HG03095 (cell line): Measurements from ENCODE around the gene MICAL3.
"Not testable (repeated sequence)": the region's sequence is repeated elsewhere in the genome, so short reads cannot be mapped to it uniquely, and the experiment has no call there.

Source experiments
- ATAC-seq: cut with Tn5 transposase; IDR thresholded peaks from one replicate; pipeline ENCODE4 v1.9.1; 2021; ENCODE audit warnings: moderate library complexity; ENCODE audit not compliant: unreplicated experiment

Gene MICAL3

DNA sequence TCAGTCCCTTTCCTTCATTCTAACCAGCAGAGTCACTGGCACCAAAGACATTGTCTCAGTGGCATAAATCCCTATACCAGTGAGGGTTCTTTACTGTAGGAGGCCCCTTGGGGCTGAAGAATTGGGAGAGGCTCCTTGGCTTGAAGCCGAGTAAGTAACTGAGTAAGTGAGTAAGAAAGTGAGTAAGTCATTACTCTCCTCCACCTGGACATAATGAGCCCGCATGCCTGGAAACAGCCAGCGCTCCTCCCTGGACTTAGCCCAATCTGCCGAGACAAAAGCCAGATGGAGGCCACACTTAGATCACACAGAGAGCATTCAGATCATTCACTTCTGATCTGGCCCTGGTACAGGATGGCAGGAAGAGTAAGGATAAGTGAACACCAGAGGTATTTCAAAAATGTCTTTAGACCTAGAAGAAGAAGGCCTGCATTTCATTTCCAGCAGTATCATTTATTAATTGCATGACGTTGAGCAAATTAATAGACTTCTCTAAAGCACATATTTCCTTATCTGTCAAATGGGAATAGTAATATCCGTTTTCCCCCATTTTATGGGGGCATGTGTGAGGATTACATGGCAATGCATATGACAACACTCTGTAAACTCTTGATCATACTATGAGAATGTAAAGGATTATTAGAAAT, 8.2 kb upstream of the MICAL3 start:
- no peak for ATAC-seq

DNA sequence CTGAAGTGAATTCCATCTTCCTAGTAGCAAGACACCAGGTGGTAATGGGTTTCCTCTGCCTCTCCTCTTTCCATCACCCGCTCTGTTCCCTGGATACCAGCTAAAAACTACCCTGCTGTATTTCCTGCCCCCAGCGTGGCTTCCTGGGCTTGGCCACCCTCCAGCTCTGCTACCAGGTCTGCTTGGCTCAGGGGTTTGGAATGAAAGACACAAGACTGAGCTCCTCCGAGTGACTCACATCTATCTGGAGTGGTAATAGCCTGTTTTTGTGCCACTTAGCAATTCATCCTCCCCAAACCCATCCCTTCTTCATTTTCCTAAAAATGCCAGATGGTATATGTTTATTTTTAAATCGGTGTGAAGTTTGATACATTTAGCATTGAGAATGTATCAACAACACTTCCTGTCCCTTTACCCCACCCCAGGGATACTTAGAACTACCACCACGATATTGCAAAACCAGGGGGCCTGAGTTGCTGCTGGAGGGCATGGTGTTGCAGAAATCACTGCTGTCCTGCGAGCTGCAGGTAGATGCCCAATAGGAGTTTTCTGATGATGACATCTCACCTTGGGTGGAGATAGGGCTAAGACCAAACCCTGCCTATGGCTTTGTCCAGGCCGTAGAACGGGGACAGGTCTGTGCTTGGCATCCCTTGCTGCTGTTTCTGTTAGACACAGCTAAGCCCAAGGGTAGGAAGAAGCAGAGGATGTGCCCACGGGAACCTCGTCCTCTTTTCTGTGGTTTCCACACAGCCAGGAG, 7.5 kb upstream of the MICAL3 start:
- no peak for ATAC-seq

- no peak for ATAC-seq
These were observed 5.4 kb upstream of the MICAL3 start for GRCh38 chr22:18029686-18030267.

DNA sequence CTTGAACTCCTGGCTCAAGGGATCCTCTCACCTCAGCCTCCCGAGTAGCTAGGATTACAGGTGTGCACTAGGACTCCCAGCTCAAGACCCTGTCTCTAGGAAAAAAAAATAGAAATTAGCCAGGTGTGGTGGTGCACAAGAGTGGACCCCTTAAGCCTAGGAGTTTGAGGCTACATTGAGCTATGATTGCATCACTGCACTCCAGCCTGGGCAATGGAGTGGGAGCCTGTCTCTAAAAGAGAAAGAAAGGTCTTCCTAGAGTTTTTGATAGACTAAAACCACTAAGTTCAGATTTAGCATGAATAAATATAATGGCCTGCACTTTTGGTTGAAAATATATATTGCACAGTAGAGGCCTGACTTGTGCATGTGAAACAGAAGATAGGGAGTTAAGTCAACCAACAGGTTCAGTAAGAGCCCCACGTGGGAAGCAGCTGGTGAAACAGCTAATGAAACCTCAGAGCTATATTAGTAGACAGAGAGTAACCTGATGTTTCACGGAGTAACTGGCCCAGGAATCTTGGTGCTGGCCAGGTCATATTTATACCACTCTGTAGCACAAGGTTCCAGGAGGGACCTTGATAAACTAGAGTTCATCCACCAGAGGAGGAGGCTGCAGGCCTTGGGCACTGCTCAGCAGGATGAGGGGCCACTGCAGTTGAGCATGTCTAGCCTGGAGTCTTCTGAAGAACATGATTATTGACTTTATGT, 4.6 kb upstream of the MICAL3 start:
- no peak for ATAC-seq

GRCh38 chr22:18025898-18026297, 1.5 kb upstream of the MICAL3 start:
- ATAC-seq = not testable (repeated sequence)

GRCh38 chr22:18024956-18025720, 777 bp upstream of the MICAL3 start:
- ATAC-seq = no peak

DNA sequence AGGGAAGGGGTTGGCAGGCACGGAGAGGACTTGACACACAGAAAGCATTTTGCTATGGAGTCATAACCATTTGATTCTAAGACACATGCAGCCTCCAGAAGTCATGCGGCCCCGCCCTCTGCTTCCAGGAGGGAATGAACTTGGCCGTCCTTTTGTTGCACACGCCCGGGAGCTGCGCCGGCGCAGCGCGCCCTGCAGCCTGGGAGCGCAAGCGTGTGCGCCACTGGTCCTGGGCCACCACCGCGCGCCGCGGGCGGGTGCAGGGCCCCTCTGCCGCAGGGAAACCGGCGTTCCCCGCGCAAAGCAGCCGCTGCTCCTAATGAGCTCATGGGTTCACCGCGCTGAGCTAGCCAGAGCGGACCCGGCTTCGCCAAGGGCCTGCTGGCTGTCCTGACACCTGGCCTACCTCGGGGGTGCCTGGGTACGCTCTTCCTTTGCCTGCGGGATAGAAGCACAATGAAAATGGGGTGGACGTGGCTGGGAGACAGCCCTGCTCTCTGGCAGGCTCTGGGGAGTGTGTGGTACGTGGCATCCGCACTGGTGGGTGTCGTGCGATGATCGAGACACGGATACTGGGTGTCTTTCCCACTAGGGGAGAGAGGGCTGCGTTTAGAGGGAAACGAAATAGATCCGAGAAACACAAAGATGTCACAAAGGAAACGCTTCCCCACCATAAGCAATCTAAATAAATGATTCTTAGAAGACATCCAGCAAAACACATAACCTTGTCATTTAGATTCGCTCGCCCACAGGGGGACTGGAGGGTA, 669 bp downstream of the MICAL3 start:
- ATAC-seq = no peak

DNA sequence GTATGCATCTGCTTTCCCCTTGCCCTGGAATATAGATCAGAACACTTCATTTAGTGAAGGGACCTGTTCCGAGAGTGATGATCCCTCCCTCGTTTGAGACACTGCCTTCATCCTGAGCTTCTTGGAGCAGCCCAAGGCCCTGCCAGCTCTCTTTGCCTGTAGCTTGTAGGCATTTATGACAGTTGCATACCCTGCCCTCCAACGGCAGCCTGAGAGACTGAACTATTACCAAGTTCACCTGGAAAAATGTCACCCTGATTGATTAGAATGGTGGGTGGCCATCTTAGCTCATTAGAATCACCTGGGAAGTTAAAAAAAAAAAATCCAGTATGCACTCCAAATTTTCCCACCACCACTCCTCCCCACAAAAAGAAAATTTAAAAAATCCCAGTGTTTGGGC, 1.5 kb downstream of the MICAL3 start:
- ATAC-seq = no peak

GRCh38 chr22:18021431-18021830, 2.9 kb downstream of the MICAL3 start:
- no peak for ATAC-seq

GRCh38 chr22:18020743-18021142, 3.6 kb downstream of the MICAL3 start:
- ATAC-seq = not testable (repeated sequence)

GRCh38 chr22:18013947-18014346, 10.4 kb downstream of the MICAL3 start:
- no peak for ATAC-seq

DNA sequence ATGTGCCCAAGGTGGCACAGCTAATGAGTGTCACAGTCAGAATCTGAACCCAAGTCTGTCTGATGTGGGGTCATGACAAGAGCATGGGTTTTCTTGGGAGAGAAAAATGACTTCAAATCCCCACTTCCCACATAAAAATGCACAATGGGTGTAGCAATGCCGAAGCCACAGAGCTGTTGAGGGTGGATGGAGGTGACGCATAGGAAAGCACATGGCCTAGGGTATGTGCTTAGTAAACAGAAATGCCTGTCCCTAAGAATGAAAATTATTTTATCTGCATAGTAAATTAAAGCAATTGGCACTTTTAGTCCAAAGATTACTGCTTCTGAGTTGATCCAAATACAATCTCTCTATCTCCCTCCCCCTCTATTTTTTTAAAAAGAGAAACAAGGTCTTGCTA, 10.9 kb downstream of the MICAL3 start:
- no peak for ATAC-seq

- no peak for ATAC-seq
These were observed 11.8 kb downstream of the MICAL3 start for GRCh38 chr22:18012531-18012930.

DNA sequence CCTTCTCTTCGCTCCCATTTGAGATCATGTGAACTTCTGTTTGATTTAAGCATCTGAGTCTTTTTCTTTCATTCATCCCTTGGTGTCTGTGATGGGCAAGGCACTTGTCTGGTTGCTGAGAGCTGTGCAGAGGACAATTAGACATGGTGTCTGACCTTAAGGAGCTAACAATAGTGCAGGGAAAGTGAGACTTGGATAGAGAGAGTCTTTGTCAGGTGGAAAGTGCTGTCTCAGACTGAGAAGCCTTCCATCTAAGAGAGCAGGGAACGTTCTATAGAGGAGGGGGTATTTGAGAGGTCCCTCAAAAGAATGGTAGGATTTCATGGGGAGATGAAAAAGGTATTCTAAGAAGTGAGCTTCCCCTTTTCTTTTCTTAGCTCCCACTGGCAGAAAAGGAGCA, 14.1 kb downstream of the MICAL3 start:
- ATAC-seq = no peak

DNA sequence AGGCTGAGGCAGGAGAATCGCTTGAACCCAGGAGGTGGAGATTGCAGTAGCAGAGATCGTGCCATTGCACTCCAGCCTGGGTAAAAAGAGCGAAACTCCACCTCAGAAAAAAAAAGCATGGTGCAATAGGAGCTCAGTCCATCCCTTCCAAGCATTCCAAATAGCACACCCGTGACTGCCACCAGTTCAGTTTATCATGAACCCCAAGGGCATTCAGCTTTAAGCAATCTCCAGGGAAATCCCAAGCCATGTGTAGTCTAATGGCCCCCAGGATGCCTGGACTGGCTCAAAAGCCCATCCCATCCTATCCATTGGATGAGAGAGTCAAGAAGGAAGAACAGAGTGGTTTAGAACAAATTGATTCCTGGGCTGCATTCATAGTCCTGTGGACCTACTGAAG, 16.2 kb downstream of the MICAL3 start:
- no peak for ATAC-seq

DNA sequence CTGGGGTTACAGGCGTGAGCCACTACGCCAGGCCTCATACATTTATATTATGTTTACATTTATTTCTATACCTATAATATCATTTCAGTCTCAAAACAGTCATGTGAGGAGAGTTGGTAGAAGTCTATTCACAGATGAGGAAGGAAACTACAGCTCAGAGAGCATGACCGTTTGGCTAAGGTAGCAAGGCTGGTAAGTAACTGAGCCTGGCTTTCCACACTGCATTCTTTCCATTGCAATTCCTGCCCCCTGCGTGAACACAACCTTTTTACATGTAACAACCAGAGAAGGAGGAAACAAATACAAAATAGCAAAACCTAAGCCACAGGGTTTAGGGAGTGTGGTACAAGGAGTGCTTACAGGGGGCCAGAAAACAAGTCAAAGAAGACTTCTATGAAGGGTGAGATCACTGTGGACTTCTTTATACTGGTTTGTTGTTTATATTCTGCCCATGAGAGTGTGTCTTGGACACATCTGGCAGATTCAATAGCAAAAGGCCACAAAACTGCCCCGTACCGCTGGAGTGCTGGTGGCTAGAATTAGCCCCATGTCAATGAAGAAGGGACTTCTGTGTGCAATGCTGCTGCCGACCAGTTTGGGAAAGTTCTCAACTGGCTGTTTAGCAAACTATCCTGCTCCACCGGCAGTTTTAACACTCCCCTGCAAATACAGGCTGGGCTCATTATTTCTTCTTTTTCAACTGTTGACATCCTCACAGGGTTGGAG, 19.0 kb downstream of the MICAL3 start:
- ATAC-seq = no peak

DNA sequence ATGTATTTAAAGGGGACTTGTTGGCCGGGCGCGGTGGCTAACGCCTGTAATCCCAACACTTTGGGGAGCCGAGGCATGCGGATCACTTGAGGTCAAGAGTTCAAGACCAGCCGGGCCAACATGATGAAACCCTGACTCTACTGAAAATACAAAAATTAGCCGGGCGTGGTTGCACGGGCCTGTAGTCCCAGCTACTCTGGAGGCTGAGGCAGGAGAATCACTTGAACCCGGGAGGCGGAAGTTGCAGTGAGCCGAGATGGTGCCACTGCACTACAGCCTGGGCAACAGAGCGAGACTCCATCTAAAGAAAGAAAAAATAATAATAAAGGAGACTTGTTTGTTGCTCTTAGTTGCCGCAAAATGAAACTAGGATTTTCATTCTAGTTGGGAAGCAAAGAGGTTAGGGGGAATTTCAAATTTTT, 22.5 kb downstream of the MICAL3 start:
- ATAC-seq = not testable (repeated sequence)

GRCh38 chr22:18001040-18001893, 23.1 kb downstream of the MICAL3 start:
- peak; percentile 40 for ATAC-seq
